Measurements from ENCODE around the gene PDE4D. TPM values are rescaled to one million over a fixed set of nuclear protein-coding genes. Genes with fewer than 3 reads are reported as not detected.

PDE4D gene
- total and polyA plus RNA-seq, 8 donors, result 1.5 to 7.1 (median 3.1) TPM

- Histone ChIP-seq H3K27ac (no peak overlapping the region), H3K36me3 (no peaks in the 10 kb centered on the region), H3K4me3 (no peak overlapping the region), H3K4me1 (peaks cover 0 to 7% (median 0%) of the 10 kb centered on the region in 3 donors), H3K9me3 (no peaks in the 10 kb centered on the region), H3K27me3 (no peaks in the 10 kb centered on the region)
- WGBS, 2 donors, result 76 to 77% methylated on average over 5 of the region's 5 CpGs
- intact Hi-C loops (cut with DNase I), result no loop called here
- FAIRE-seq, result peak; percentile 13
- TF ChIP-seq CTCF (IDR thresholded peaks at IDR 0.05), result no peak
- DNase-seq, result no peak
- ATAC-seq, result no peak
Measured at GRCh38 chr5:59126016-59126707, 767.4 kb downstream of the PDE4D start.

GRCh38 chr5:59125011-59125961, 768.2 kb downstream of the PDE4D start:
- peaks cover 0 to 7% (median 0%) of the 10 kb centered on the region in 3 donors for H3K4me1 ChIP-seq
- H3K27me3 ChIP-seq, result no peaks in the 10 kb centered on the region
- no peaks in the 10 kb centered on the region for H3K36me3 ChIP-seq
- no peak overlapping the region for H3K4me3 ChIP-seq
- ATAC-seq, result no peak
- intact Hi-C loops (cut with DNase I), result no loop called here
- DNase-seq, result no peak
- FAIRE-seq, result no peak
- no peaks in the 10 kb centered on the region for H3K9me3 ChIP-seq
- H3K27ac ChIP-seq, result no peak overlapping the region
- 84 to 86% methylated on average over 9 of the region's 9 CpGs for WGBS, 2 donors
- TF ChIP-seq CTCF (IDR thresholded peaks at IDR 0.05), result no peak

- TF ChIP-seq CTCF (IDR thresholded peaks at IDR 0.05), result no peak
- WGBS, 2 donors, result 65 to 69% methylated on average over 5 of the region's 5 CpGs
- H3K9me3 ChIP-seq, result no peaks in the 10 kb centered on the region
- H3K4me3 ChIP-seq, result no peak overlapping the region
- no peak for FAIRE-seq
- DNase-seq, result no peak
- no peaks in the 10 kb centered on the region for H3K36me3 ChIP-seq
- no peaks in the 10 kb centered on the region for H3K27me3 ChIP-seq
- ATAC-seq, result no peak
- H3K4me1 ChIP-seq, result peaks cover 0 to 7% (median 0%) of the 10 kb centered on the region in 3 donors
- intact Hi-C loops (cut with DNase I), result no loop called here
- peak overlapping the region in 1 of 4 donors; percentile 9 for H3K27ac ChIP-seq
Measured at GRCh38 chr5:59123595-59124561, 769.6 kb downstream of the PDE4D start.

GRCh38 chr5:59119480-59119879, 774.0 kb downstream of the PDE4D start:
- TF ChIP-seq CTCF (IDR thresholded peaks at IDR 0.05), result no peak
- Histone ChIP-seq H3K36me3 (no peaks in the 10 kb centered on the region), H3K9me3 (no peaks in the 10 kb centered on the region), H3K4me1 (peaks cover 0 to 3% (median 0%) of the 10 kb centered on the region in 3 donors), H3K27ac (no peak overlapping the region), H3K27me3 (no peaks in the 10 kb centered on the region), H3K4me3 (no peak overlapping the region)
- FAIRE-seq (no peak), DNase-seq (no peak), ATAC-seq (no peak)
- intact Hi-C loops (cut with DNase I), result no loop called here
- WGBS, 2 donors, result 91 to 97% methylated on average over 1 of the region's 1 CpG

Data from pancreas (tissue), 10 donors.